KOPT-K1 (cell line): ENCODE results near the gene SLC25A13.
"Not testable (repeated sequence)": the region's sequence is repeated elsewhere in the genome, so short reads cannot be mapped to it uniquely, and the experiment has no call there.

ENCODE experiments used
- H3K27ac ChIP-seq: fragments of 200-600 bp; sonication (generic); 2 replicates; pipeline ENCODE4 v1.5.1; 2016; ENCODE audit warnings: antibody characterized with exemption, mild to moderate bottlenecking, low read depth, low read length; ENCODE audit not compliant: poor library complexity, severe bottlenecking
- H3K36me3 ChIP-seq: fragments of 200-600 bp; sonication (generic); 2 replicates; pipeline ENCODE4 v1.5.1; 2017; ENCODE audit warnings: antibody characterized with exemption, mild to moderate bottlenecking, low read length, moderate library complexity; ENCODE audit not compliant: insufficient read depth
- H3K9me3 ChIP-seq: fragments of 200-600 bp; sonication (generic); 2 replicates; pipeline ENCODE4 v1.5.1; 2017; ENCODE audit warnings: antibody characterized with exemption, low read length, mild to moderate bottlenecking; ENCODE audit not compliant: insufficient read depth, poor library complexity, severe bottlenecking

The SLC25A13 gene

GRCh38 chr7:96331233-96331632 lies 9.3 kb upstream of the SLC25A13 start:
- H3K9me3 ChIP-seq: no peaks in the 10 kb centered on the region
- no peak overlapping the region for H3K27ac ChIP-seq
- H3K36me3 ChIP-seq: no peaks in the 10 kb centered on the region

GRCh38 chr7:96330193-96330592 lies 8.3 kb upstream of the SLC25A13 start:
- Histone ChIP-seq H3K36me3 (no peaks in the 10 kb centered on the region), H3K27ac (no peak overlapping the region), H3K9me3 (no peaks in the 10 kb centered on the region)

- Histone ChIP-seq H3K27ac (no peak overlapping the region), H3K36me3 (no peaks in the 10 kb centered on the region), H3K9me3 (no peaks in the 10 kb centered on the region)
Measured at GRCh38 chr7:96329241-96329640, 7.3 kb upstream of the SLC25A13 start.

GRCh38 chr7:96328016-96328415 lies 6.1 kb upstream of the SLC25A13 start:
- Histone ChIP-seq H3K9me3 (no peaks in the 10 kb centered on the region), H3K36me3 (no peaks in the 10 kb centered on the region), H3K27ac (no peak overlapping the region)

- H3K9me3 ChIP-seq: no peaks in the 10 kb centered on the region
Measured at GRCh38 chr7:96327429-96327828, 5.5 kb upstream of the SLC25A13 start.

GRCh38 chr7:96326752-96327151 lies 4.9 kb upstream of the SLC25A13 start:
- not testable (repeated sequence) for H3K36me3 ChIP-seq, H3K27ac ChIP-seq, H3K9me3 ChIP-seq

More at GRCh38 chr7:96327429-96327828, 5.5 kb upstream of the SLC25A13 start:
- no peak overlapping the region for H3K27ac ChIP-seq
- H3K36me3 ChIP-seq: no peaks in the 10 kb centered on the region

GRCh38 chr7:96322847-96323461 lies 1.1 kb upstream of the SLC25A13 start:
- Histone ChIP-seq H3K9me3 (no peaks in the 10 kb centered on the region), H3K27ac (no peak overlapping the region), H3K36me3 (no peaks in the 10 kb centered on the region)

GRCh38 chr7:96322373-96322695 lies 436 bp upstream of the SLC25A13 start:
- Histone ChIP-seq H3K36me3 (no peaks in the 10 kb centered on the region), H3K9me3 (no peaks in the 10 kb centered on the region), H3K27ac (peak overlapping the region; percentile 74)

- Histone ChIP-seq H3K36me3 (no peaks in the 10 kb centered on the region), H3K27ac (peak overlapping the region; percentile 74), H3K9me3 (no peaks in the 10 kb centered on the region)
Measured at GRCh38 chr7:96321031-96321657, 754 bp downstream of the SLC25A13 start.

GRCh38 chr7:96320442-96320841 lies 1.5 kb downstream of the SLC25A13 start:
- H3K9me3 ChIP-seq: no peaks in the 10 kb centered on the region
- H3K27ac ChIP-seq: no peak overlapping the region
- H3K36me3 ChIP-seq: no peaks in the 10 kb centered on the region

- no peak overlapping the region for H3K27ac ChIP-seq
- no peaks in the 10 kb centered on the region for H3K36me3 ChIP-seq
- H3K9me3 ChIP-seq: no peaks in the 10 kb centered on the region
Measured at GRCh38 chr7:96319439-96319838, 2.5 kb downstream of the SLC25A13 start.

- no peaks in the 10 kb centered on the region for H3K36me3 ChIP-seq
Measured at GRCh38 chr7:96316949-96317348, 4.9 kb downstream of the SLC25A13 start.

GRCh38 chr7:96315125-96315512 lies 6.8 kb downstream of the SLC25A13 start:
- Histone ChIP-seq H3K27ac (no peak overlapping the region), H3K9me3 (no peaks in the 10 kb centered on the region), H3K36me3 (no peaks in the 10 kb centered on the region)

More at GRCh38 chr7:96316949-96317348, 4.9 kb downstream of the SLC25A13 start:
- Histone ChIP-seq H3K27ac (no peak overlapping the region), H3K9me3 (no peaks in the 10 kb centered on the region)

- no peaks in the 10 kb centered on the region for H3K36me3 ChIP-seq
- no peaks in the 10 kb centered on the region for H3K9me3 ChIP-seq
- no peak overlapping the region for H3K27ac ChIP-seq
Measured at GRCh38 chr7:96314402-96315124, 7.3 kb downstream of the SLC25A13 start.

- Histone ChIP-seq H3K27ac (no peak overlapping the region), H3K36me3 (no peaks in the 10 kb centered on the region), H3K9me3 (no peaks in the 10 kb centered on the region)
Measured at GRCh38 chr7:96313940-96314339, 8.0 kb downstream of the SLC25A13 start.

- Histone ChIP-seq H3K36me3 (no peaks in the 10 kb centered on the region), H3K9me3 (no peaks in the 10 kb centered on the region), H3K27ac (no peak overlapping the region)
Measured at GRCh38 chr7:96312502-96312901, 9.4 kb downstream of the SLC25A13 start.
